Measurements from ENCODE around the gene MLLT10. TPM values are rescaled to one million over a fixed set of nuclear protein-coding genes. Genes with fewer than 3 reads are reported as not detected.

MLLT10 gene
- total RNA-seq, 1 experiment from 2014 or later, result 48.4 TPM

- intact Hi-C loops (cut with micrococcal nuclease; ENCODE audit: unreplicated experiment), result no loop called here
- no peaks in the 10 kb centered on the region for H3K9me2 ChIP-seq (ENCODE audit: insufficient read depth)
- H4K20me1 ChIP-seq (ENCODE audit: insufficient read depth), result no peaks in the 10 kb centered on the region
- H3K4me1 ChIP-seq (replicated peaks; ENCODE audit: insufficient read depth), result peaks cover 7% of the 10 kb centered on the region
- no peaks in the 10 kb centered on the region for H3K9me3 ChIP-seq (ENCODE audit: insufficient read depth, low read depth)
- no peak for DNase-seq
- no peak overlapping the region for H3K4me2 ChIP-seq
- H3K79me2 ChIP-seq (ENCODE audit: low read depth), result no peaks in the 10 kb centered on the region
- no peak overlapping the region for H3K27ac ChIP-seq
- ChIA-PET POLR2A (ENCODE audit: unreplicated experiment) (no interaction called here), CTCF (interaction anchor here (0.7 kb wide), 1 partner anchor 259 kb away, joined by 3 read pairs; no protein-coding TSS in a partner anchor)
- H3K36me3 ChIP-seq (ENCODE audit: low read depth), result no peaks in the 10 kb centered on the region
- no peaks in the 10 kb centered on the region for H3F3A ChIP-seq (ENCODE audit: insufficient read depth, low read depth)
- TF ChIP-seq EZH2 (IDR thresholded peaks at IDR 0.05; ENCODE audit: low read depth) (no peak), CTCF (conservative IDR thresholded peaks at IDR 0.05) (no peak)
- no peak overlapping the region for H2AFZ ChIP-seq
- BruUV-seq (replicated peaks), result no TSS peak
- H3K27me3 ChIP-seq (ENCODE audit: insufficient read depth, low read depth), result no peaks in the 10 kb centered on the region
- H3K4me3 ChIP-seq, result no peak overlapping the region
Measured at GRCh38 chr10:21500578-21500910, 33.5 kb upstream of the MLLT10 start.

- ChIA-PET CTCF (interaction anchor here (0.7 kb wide), 1 partner anchor 259 kb away, joined by 3 read pairs; no protein-coding TSS in a partner anchor), POLR2A (ENCODE audit: unreplicated experiment) (no interaction called here)
- Histone ChIP-seq H3K4me2 (no peak overlapping the region), H3K9me3 (ENCODE audit: insufficient read depth, low read depth) (no peaks in the 10 kb centered on the region), H3F3A (ENCODE audit: insufficient read depth, low read depth) (no peaks in the 10 kb centered on the region), H4K20me1 (ENCODE audit: insufficient read depth) (no peaks in the 10 kb centered on the region), H3K36me3 (ENCODE audit: low read depth) (no peaks in the 10 kb centered on the region), H2AFZ (no peak overlapping the region), H3K4me1 (replicated peaks; ENCODE audit: insufficient read depth) (peaks cover 12% of the 10 kb centered on the region), H3K27me3 (ENCODE audit: insufficient read depth, low read depth) (no peaks in the 10 kb centered on the region), H3K9me2 (ENCODE audit: insufficient read depth) (no peaks in the 10 kb centered on the region), H3K79me2 (ENCODE audit: low read depth) (no peaks in the 10 kb centered on the region), H3K4me3 (no peak overlapping the region), H3K27ac (no peak overlapping the region)
- intact Hi-C loops (cut with micrococcal nuclease; ENCODE audit: unreplicated experiment), result no loop called here
- DNase-seq, result no peak
- no TSS peak for BruUV-seq (replicated peaks)
- TF ChIP-seq CTCF (conservative IDR thresholded peaks at IDR 0.05) (no peak), EZH2 (IDR thresholded peaks at IDR 0.05; ENCODE audit: low read depth) (no peak)
Measured at GRCh38 chr10:21501091-21501490, 32.9 kb upstream of the MLLT10 start.

- POLR2A ChIA-PET (ENCODE audit: unreplicated experiment), result no interaction called here
- CTCF ChIA-PET, result no interaction called here
Measured at GRCh38 chr10:21501731-21502347, 32.2 kb upstream of the MLLT10 start.

More at GRCh38 chr10:21501731-21502347, 32.2 kb upstream of the MLLT10 start:
- no peaks in the 10 kb centered on the region for H3K36me3 ChIP-seq (ENCODE audit: low read depth)
- no peaks in the 10 kb centered on the region for H3K27me3 ChIP-seq (ENCODE audit: insufficient read depth, low read depth)
- TF ChIP-seq EZH2 (IDR thresholded peaks at IDR 0.05; ENCODE audit: low read depth), result no peak
- TF ChIP-seq CTCF (conservative IDR thresholded peaks at IDR 0.05), result no peak
- BruUV-seq (replicated peaks), result no TSS peak
- H4K20me1 ChIP-seq (ENCODE audit: insufficient read depth), result no peaks in the 10 kb centered on the region
- H3K4me2 ChIP-seq, result no peak overlapping the region
- no peak overlapping the region for H3K27ac ChIP-seq
- intact Hi-C loops (cut with micrococcal nuclease; ENCODE audit: unreplicated experiment), result no loop called here
- no peak overlapping the region for H2AFZ ChIP-seq
- H3K79me2 ChIP-seq (ENCODE audit: low read depth), result no peaks in the 10 kb centered on the region
- no peak for DNase-seq
- no peak overlapping the region for H3K4me3 ChIP-seq
- H3K9me2 ChIP-seq (ENCODE audit: insufficient read depth), result no peaks in the 10 kb centered on the region
- H3K4me1 ChIP-seq (replicated peaks; ENCODE audit: insufficient read depth), result peaks cover 12% of the 10 kb centered on the region
- no peaks in the 10 kb centered on the region for H3K9me3 ChIP-seq (ENCODE audit: insufficient read depth, low read depth)
- H3F3A ChIP-seq (ENCODE audit: insufficient read depth, low read depth), result no peaks in the 10 kb centered on the region

Data from PC-9 (cell line).